Measurements from ENCODE around the gene ZNF367. TPM values are rescaled to one million over a fixed set of nuclear protein-coding genes. Genes with fewer than 3 reads are reported as not detected.

The ZNF367 gene
- total and polyA plus RNA-seq, 9 of the 15 experiments (the other 6 are each of a cell fraction or from before 2014, with no cell fraction given): 2.7 to 14.4 (median 10.0) TPM

GRCh38 chr9:96418083-96418919, at the start of gene ZNF367 (continued):
- TF ChIP-seq SREBF2 (CRISPR knock-in tag; IDR thresholded peaks at IDR 0.05) (no peak), SREBF1 (IDR thresholded peaks at IDR 0.05; ENCODE audit: borderline replicate concordance, low read depth, low read length) (0 out of 2 replicates have a peak, but pooled peaks have one; percentile 17), ZNF316 (IDR thresholded peaks at IDR 0.05) (peak; percentile 27; the same call in 1 of the 2 replicates), BRCA1 (IDR thresholded peaks at IDR 0.05) (no peak), BRCA1 (CRISPR knock-in tag; IDR thresholded peaks at IDR 0.05) (0 out of 2 replicates have a peak, but pooled peaks have one; percentile 44), UBTF (IDR thresholded peaks at IDR 0.05; ENCODE audit: borderline replicate concordance in 1 of 2, low read depth in 2 of 2, low read length in 2 of 2) (0 out of 4 replicates have a peak, but pooled peaks of 1 of the 2 experiments have one; percentile 10), HDAC2 (IDR thresholded peaks at IDR 0.05) (0 out of 2 replicates have a peak, but pooled peaks have one; percentile 39), E2F4 (CRISPR knock-in tag; IDR thresholded peaks at IDR 0.05; ENCODE audit: low read depth) (peak; percentile 94), CREM (IDR thresholded peaks at IDR 0.05; ENCODE audit: low read depth) (peak; percentile 62; the same call in 1 of the 2 replicates), KLF6 (CRISPR knock-in tag; IDR thresholded peaks at IDR 0.05; ENCODE audit: borderline replicate concordance) (peak; percentile 62; the same call in 1 of the 2 replicates), SP1 (CRISPR knock-in tag; IDR thresholded peaks at IDR 0.05) (peak; percentile 81), SETDB1 (IDR thresholded peaks at IDR 0.05; ENCODE audit: low read length) (no peak), CHAMP1 (IDR thresholded peaks at IDR 0.05) (no peak), ZFX (CRISPR knock-in tag; IDR thresholded peaks at IDR 0.05) (no peak), KDM5B (IDR thresholded peaks at IDR 0.05; ENCODE audit: insufficient replicate concordance, low read depth, low read length) (no peak), RBM22 (IDR thresholded peaks at IDR 0.05; ENCODE audit: low read depth, low read length, poor library complexity, severe bottlenecking) (peak; percentile 90), USF1 (CRISPR knock-in tag; IDR thresholded peaks at IDR 0.05) (peak; percentile 50), POLR2AphosphoS5 (IDR thresholded peaks at IDR 0.05; ENCODE audit: control insufficient read depth, insufficient read depth, low read depth, low read length) (peak; percentile 65; the same call in 1 of the 2 replicates), FOXA3 (CRISPR knock-in tag; conservative IDR thresholded peaks at IDR 0.05 in 1 of 2, IDR thresholded peaks at IDR 0.05 in 1 of 2) (peak in 1 of 2 experiments; percentile 87; a peak in 2 of 4 replicates), ATF7 (IDR thresholded peaks at IDR 0.05) (peak; percentile 57)

All from K562 (cell line).